HG03469 (cell line): Measurements from ENCODE around the gene RNF144B.
"Not testable (repeated sequence)": the region's sequence is repeated elsewhere in the genome, so short reads cannot be mapped to it uniquely, and the experiment has no call there.

Source experiments
- ATAC-seq: cut with Tn5 transposase; IDR thresholded peaks from one replicate; pipeline ENCODE4 v1.9.1; 2021; ENCODE audit warnings: mild to moderate bottlenecking, moderate library complexity, moderate number of reproducible peaks; ENCODE audit not compliant: unreplicated experiment

The RNF144B gene

GRCh38 chr6:18406955-18407749 is 20.0 kb downstream of the RNF144B start:
- ATAC-seq: no peak

GRCh38 chr6:18409602-18410001 is 22.5 kb downstream of the RNF144B start:
- ATAC-seq: not testable (repeated sequence)

- ATAC-seq: no peak
Measured at GRCh38 chr6:18410412-18410811, 23.3 kb downstream of the RNF144B start.

- no peak for ATAC-seq
Measured at GRCh38 chr6:18412068-18412467, 24.9 kb downstream of the RNF144B start.

- ATAC-seq: no peak
Measured at GRCh38 chr6:18412644-18413043, 25.5 kb downstream of the RNF144B start.

- no peak for ATAC-seq
Measured at GRCh38 chr6:18413381-18413780, 26.2 kb downstream of the RNF144B start.

GRCh38 chr6:18414116-18414515 is 27.0 kb downstream of the RNF144B start:
- no peak for ATAC-seq

- ATAC-seq: no peak
Measured at GRCh38 chr6:18415207-18415606, 28.1 kb downstream of the RNF144B start.

GRCh38 chr6:18415671-18416340 is 28.7 kb downstream of the RNF144B start:
- ATAC-seq: no peak

- ATAC-seq: no peak
Measured at GRCh38 chr6:18416341-18416679, 29.2 kb downstream of the RNF144B start.

GRCh38 chr6:18420328-18420727 is 33.2 kb downstream of the RNF144B start:
- ATAC-seq: no peak

GRCh38 chr6:18422136-18422535 is 35.0 kb downstream of the RNF144B start:
- no peak for ATAC-seq

- ATAC-seq: no peak
Measured at GRCh38 chr6:18423426-18423825, 36.3 kb downstream of the RNF144B start.

GRCh38 chr6:18424201-18424600 is 37.1 kb downstream of the RNF144B start:
- no peak for ATAC-seq

GRCh38 chr6:18425218-18425617 is 38.1 kb downstream of the RNF144B start:
- ATAC-seq: no peak

GRCh38 chr6:18427296-18427695 is 40.1 kb downstream of the RNF144B start:
- ATAC-seq: no peak

- ATAC-seq: no peak
Measured at GRCh38 chr6:18429655-18430297, 42.6 kb downstream of the RNF144B start.

GRCh38 chr6:18431581-18431980 is 44.4 kb downstream of the RNF144B start:
- no peak for ATAC-seq

GRCh38 chr6:18432180-18432579 is 45.0 kb downstream of the RNF144B start:
- ATAC-seq: no peak

GRCh38 chr6:18432619-18433018 is 45.5 kb downstream of the RNF144B start:
- no peak for ATAC-seq

- no peak for ATAC-seq
Measured at GRCh38 chr6:18433059-18433458, 45.9 kb downstream of the RNF144B start.

GRCh38 chr6:18436341-18436740 is 49.2 kb downstream of the RNF144B start:
- no peak for ATAC-seq
